GM13977 (cell line): ENCODE data around the gene RPS21.
"Not testable (repeated sequence)": the region's sequence is repeated elsewhere in the genome, so short reads cannot be mapped to it uniquely, and the experiment has no call there.

ENCODE experiments used
- DNase-seq: peaks from one replicate; pipeline ENCODE4 v3.0.0; 2012; ENCODE audit warnings: low spot score
- CTCF ChIP-seq: IDR thresholded peaks from 2 replicates; pipeline ENCODE4 v1.5.1; 2012; ENCODE audit warnings: mild to moderate bottlenecking, control low read depth; ENCODE audit not compliant: insufficient read depth; ENCODE audit errors: extremely low read depth, missing control alignments
- in situ Hi-C: fragments of 300-500 bp; cut with MboI; formaldehyde crosslinking; loops from one replicate; pipeline ENCODE4 v1.12.0; 2022; ENCODE audit warnings: low sequenced_read_pairs, low pct_unique_long_range_greater_than_20kb, mixed read lengths, inconsistent platforms; ENCODE audit not compliant: unreplicated experiment

RPS21 gene

GRCh38 chr20:62372042-62372993 is 14.6 kb upstream of the RPS21 start:
- DNase-seq: no peak
- in situ Hi-C loops: no loop called here
- no peak for TF ChIP-seq CTCF

- DNase-seq, in situ Hi-C loops: not testable (repeated sequence)
These were observed 13.2 kb upstream of the RPS21 start for GRCh38 chr20:62373631-62374179.

GRCh38 chr20:62374331-62375152 is 12.4 kb upstream of the RPS21 start:
- TF ChIP-seq CTCF: no peak
- in situ Hi-C loops: no loop called here
- no peak for DNase-seq

- in situ Hi-C loops: no loop called here
- DNase-seq: no peak
These were observed 10.5 kb upstream of the RPS21 start for GRCh38 chr20:62376112-62377063.

GRCh38 chr20:62377064-62377461 is 9.8 kb upstream of the RPS21 start:
- TF ChIP-seq CTCF: no peak
- in situ Hi-C loops: no loop called here
- DNase-seq: no peak

More at GRCh38 chr20:62376112-62377063, 10.5 kb upstream of the RPS21 start:
- no peak for TF ChIP-seq CTCF

GRCh38 chr20:62377615-62378178 is 9.2 kb upstream of the RPS21 start:
- DNase-seq: no peak
- in situ Hi-C loops: no loop called here
- no peak for TF ChIP-seq CTCF
